Sigmoid colon (tissue), 7 donors: ENCODE results near the gene HNRNPU. TPM values are rescaled to one million over a fixed set of nuclear protein-coding genes. Genes with fewer than 3 reads are reported as not detected.
A peak's percentile ranks its signal among the peaks of the same experiment; 100 is the strongest.

ENCODE experiments used
- DNase-seq: peaks from one replicate; pipeline ENCODE4 v3.0.0-alpha.2; 2019
- H3K27ac ChIP-seq, 4 donors: fragments of 200-600 bp; sonication (generic); one replicate each; pipeline ENCODE4 v1.5.1; 2016 to 2019; ENCODE audit warnings: mild to moderate bottlenecking in 1 of 4
- H3K27me3 ChIP-seq, 3 donors: fragments of 200-600 bp; sonication (generic); one replicate each; pipeline ENCODE4 v1.5.1; 2019; ENCODE audit warnings: mild to moderate bottlenecking in 1 of 3
- H3K36me3 ChIP-seq, 4 donors: fragments of 200-600 bp; sonication (generic); one replicate each; pipeline ENCODE4 v1.5.1; 2016 to 2019
- H3K4me1 ChIP-seq, 4 donors: fragments of 200-600 bp; sonication (generic); one replicate each; pipeline ENCODE4 v1.5.1; 2017 to 2019
- H3K4me3 ChIP-seq, 4 donors: fragments of 200-600 bp; sonication (generic); one replicate each; pipeline ENCODE4 v1.5.1; 2017 to 2019; ENCODE audit warnings: mild to moderate bottlenecking in 2 of 4, moderate library complexity in 1 of 4
- H3K9me3 ChIP-seq, 4 donors: fragments of 200-600 bp in 3 of 4; sonication (generic) in 3 of 4; one replicate each; pipeline versions ENCODE4 v1.5.1 to v1.6.1; 2013 to 2019
- CTCF ChIP-seq, 4 experiments: fragments of 450-650 bp in 3 of 4; fragments of 200-600 bp in 1 of 4; IDR thresholded peaks; one replicate each; pipeline ENCODE4 v1.5.1; 2016 to 2019; ENCODE audit warnings: antibody characterized with exemption in 4 of 4, mild to moderate bottlenecking in 3 of 4, moderate library complexity in 2 of 4
- EP300 ChIP-seq, 4 donors: sonication (generic); formaldehyde crosslinking; IDR thresholded peaks; one replicate each; pipeline ENCODE4 v1.6.1; 2017; ENCODE audit warnings: antibody characterized with exemption in 4 of 4
- POLR2A ChIP-seq, 2 donors: fragments of 450-650 bp; IDR thresholded peaks; one replicate each; pipeline ENCODE4 v1.6.1; 2016; ENCODE audit warnings: antibody characterized with exemption in 2 of 2, mild to moderate bottlenecking in 2 of 2, moderate library complexity in 2 of 2
- POLR2AphosphoS5 ChIP-seq, 4 donors: sonication (generic); formaldehyde crosslinking; IDR thresholded peaks; one replicate each; pipeline ENCODE4 v1.6.1; 2017; ENCODE audit warnings: antibody characterized with exemption in 4 of 4
- WGBS, 2 donors: extraction: QIAGEN DNeasy Blood & Tissue Kit; methylation state at CpG; one replicate each; pipeline ENCODE4 v1.1.7; 2013; 5-methylcytosine and 5-hydroxymethylcytosine counted together
- intact Hi-C: fragments of 100-400 bp; cut with DNase I; formaldehyde crosslinking; loops from one replicate; pipeline ENCODE4 v1.15.1; 2023
- polyA plus RNA-seq, 3 donors: library from polyadenylated mRNA; stranded (reverse); fragments of 200-250 nt; gene quantifications; one replicate each; pipeline ENCODE4 v1.2.3, GENCODE V29; 2013
- total RNA-seq, 4 donors: library from RNA; depleted of rRNA; stranded (reverse); fragments of >200 nt; gene quantifications; one replicate each; pipeline ENCODE4 v1.1.0, GENCODE V29; 2016
- donor health status: healthy with polysubstance abuse.
- donor health status: Bipolar disorder and iron deficiency.
- donor health status: healthy.

The HNRNPU gene
- total and polyA plus RNA-seq, 7 donors = 71.0 to 339 (median 264) TPM

DNA sequence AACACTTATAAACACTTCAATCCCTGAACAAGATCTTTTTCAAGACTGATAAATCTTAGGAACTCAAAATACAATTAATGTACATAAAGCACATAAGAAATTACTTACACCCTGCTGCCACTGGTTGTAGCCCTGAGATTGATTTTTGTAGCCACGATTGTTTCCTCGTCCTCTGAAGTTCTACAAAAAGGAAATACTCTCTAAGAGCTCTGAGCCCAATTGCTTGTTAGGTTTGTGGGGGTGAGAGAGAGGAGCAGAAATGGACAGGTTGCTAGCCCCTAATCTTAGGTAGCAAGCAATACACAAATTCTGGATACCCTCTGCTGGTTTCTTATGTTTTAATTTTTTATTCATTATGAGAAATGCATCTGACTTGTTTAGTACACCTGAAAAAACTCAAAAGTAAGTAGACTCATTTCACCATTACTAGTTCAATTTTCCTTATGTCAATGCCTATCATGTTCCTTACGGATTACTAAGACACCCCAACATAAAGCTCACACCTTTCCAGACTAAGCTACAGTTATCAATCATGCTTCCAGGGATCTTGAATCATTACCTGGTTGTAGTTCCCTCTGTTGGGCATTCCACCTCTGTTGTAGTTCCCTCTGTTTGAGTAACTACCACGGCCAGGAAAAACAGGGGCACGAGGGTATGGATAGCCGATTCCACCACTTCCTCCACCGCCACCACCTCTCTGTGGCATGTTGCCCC is 9.3 kb downstream of the HNRNPU start:
- peaks cover 46 to 100% (median 65%) of the 10 kb centered on the region in 4 donors for H3K36me3 ChIP-seq
- WGBS, 2 donors = 53 to 65% methylated on average over 7 of the region's 7 CpGs
- H3K27me3 ChIP-seq = no peaks in the 10 kb centered on the region
- H3K9me3 ChIP-seq = no peaks in the 10 kb centered on the region
- intact Hi-C loops = no loop called here
- H3K4me1 ChIP-seq = peaks cover 0 to 61% (median 43%) of the 10 kb centered on the region in 4 donors
- no peak overlapping the region for H3K4me3 ChIP-seq
- H3K27ac ChIP-seq = no peak overlapping the region
- TF ChIP-seq EP300 (IDR thresholded peaks at IDR 0.05) = no peak
- no peak for TF ChIP-seq POLR2A (IDR thresholded peaks at IDR 0.05)
- no peak for TF ChIP-seq CTCF (IDR thresholded peaks at IDR 0.05)
- no peak for TF ChIP-seq POLR2AphosphoS5 (IDR thresholded peaks at IDR 0.05)
- DNase-seq = no peak

DNA sequence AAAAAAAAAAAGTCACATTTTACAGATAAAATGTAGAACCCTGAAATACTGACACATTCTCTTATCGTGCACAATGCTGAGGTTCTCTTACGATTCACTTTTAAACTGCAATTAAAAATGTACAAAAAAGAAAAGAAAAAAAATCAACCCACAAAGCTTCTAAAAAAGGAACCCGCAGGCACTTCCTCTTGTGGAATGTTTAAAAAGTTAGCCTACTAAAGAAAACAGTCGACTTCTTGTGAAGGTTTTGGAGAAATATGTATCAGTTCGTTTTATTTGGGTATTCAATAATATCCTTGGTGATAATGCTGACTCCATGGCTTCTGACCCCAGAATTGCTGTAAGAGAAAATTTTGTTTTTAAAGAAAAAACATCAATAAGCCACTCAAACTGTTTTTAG is 10.2 kb downstream of the HNRNPU start:
- Histone ChIP-seq H3K4me3 (no peak overlapping the region), H3K4me1 (peaks cover 0 to 53% (median 36%) of the 10 kb centered on the region in 4 donors), H3K9me3 (no peaks in the 10 kb centered on the region), H3K27me3 (no peaks in the 10 kb centered on the region), H3K36me3 (peaks cover 43 to 100% (median 57%) of the 10 kb centered on the region in 4 donors), H3K27ac (peak overlapping the region in 1 of 4 donors; percentile 8)
- 40 to 72% methylated on average over 5 of the region's 5 CpGs for WGBS, 2 donors
- TF ChIP-seq POLR2AphosphoS5 (IDR thresholded peaks at IDR 0.05) = no peak
- TF ChIP-seq POLR2A (IDR thresholded peaks at IDR 0.05) = no peak
- no peak for TF ChIP-seq EP300 (IDR thresholded peaks at IDR 0.05)
- TF ChIP-seq CTCF (IDR thresholded peaks at IDR 0.05) = no peak
- no peak for DNase-seq
- intact Hi-C loops = no loop called here

- Histone ChIP-seq H3K4me3 (no peak overlapping the region), H3K9me3 (no peaks in the 10 kb centered on the region), H3K27me3 (no peaks in the 10 kb centered on the region), H3K36me3 (peaks cover 34 to 100% (median 44%) of the 10 kb centered on the region in 4 donors), H3K27ac (no peak overlapping the region), H3K4me1 (peaks cover 0 to 38% (median 23%) of the 10 kb centered on the region in 4 donors)
- no peak for DNase-seq
- WGBS, 2 donors = 95 to 96% methylated on average over 1 of the region's 1 CpG
- intact Hi-C loops = no loop called here
- TF ChIP-seq CTCF (IDR thresholded peaks at IDR 0.05) (no peak), POLR2AphosphoS5 (IDR thresholded peaks at IDR 0.05) (no peak), POLR2A (IDR thresholded peaks at IDR 0.05) (no peak), EP300 (IDR thresholded peaks at IDR 0.05) (no peak)
Observed at GRCh38 chr1:244852694-244853093, 11.6 kb downstream of the HNRNPU start.

DNA sequence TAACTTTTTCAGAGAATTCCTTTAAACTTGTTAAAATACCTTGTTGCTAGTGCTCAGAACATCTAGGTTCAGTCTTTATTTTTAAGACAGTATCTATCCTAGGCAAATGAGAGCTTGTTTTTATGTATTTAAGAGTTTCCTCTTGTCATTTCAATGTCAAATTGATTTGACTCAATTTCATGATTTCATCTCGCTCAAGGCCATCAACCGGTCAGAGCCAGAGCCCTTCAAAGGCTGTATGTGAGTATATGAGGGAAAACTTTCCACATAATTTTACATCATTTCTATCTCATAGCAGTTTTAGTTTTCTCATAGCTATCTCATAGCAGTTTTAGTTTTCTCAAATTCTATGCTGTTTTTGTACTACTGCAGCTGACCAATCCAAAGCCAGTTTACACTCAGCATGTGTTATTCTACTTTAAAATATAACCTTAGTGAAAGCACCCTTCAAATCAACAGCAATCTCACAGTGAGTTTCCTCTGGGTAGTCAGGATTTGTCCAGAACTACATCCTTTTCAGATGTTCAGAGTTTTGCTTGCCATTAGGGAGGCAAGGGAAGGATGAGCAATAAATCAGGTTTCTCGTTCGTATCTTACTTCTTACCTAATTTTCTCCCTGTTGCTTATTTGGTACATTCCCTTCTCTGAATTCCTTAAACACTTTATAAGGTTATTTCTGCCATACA is 12.7 kb downstream of the HNRNPU start:
- Histone ChIP-seq H3K4me1 (peaks cover 0 to 29% (median 17%) of the 10 kb centered on the region in 4 donors), H3K27me3 (no peaks in the 10 kb centered on the region), H3K4me3 (no peak overlapping the region), H3K9me3 (no peaks in the 10 kb centered on the region), H3K36me3 (peaks cover 25 to 100% (median 36%) of the 10 kb centered on the region in 4 donors), H3K27ac (peak overlapping the region in 1 of 4 donors; percentile 23)
- intact Hi-C loops = no loop called here
- WGBS, 2 donors = 91 to 93% methylated on average over 4 of the region's 4 CpGs
- no peak for DNase-seq
- TF ChIP-seq POLR2A (IDR thresholded peaks at IDR 0.05) (no peak), POLR2AphosphoS5 (IDR thresholded peaks at IDR 0.05) (peak in 1 of 4 donors; percentile 10)

- Histone ChIP-seq H3K4me3 (no peak overlapping the region), H3K27ac (no peak overlapping the region), H3K9me3 (no peaks in the 10 kb centered on the region), H3K27me3 (no peaks in the 10 kb centered on the region), H3K36me3 (peaks cover 25 to 100% (median 37%) of the 10 kb centered on the region in 4 donors), H3K4me1 (peaks cover 0 to 25% (median 17%) of the 10 kb centered on the region in 4 donors)
- TF ChIP-seq CTCF (IDR thresholded peaks at IDR 0.05) (no peak), EP300 (IDR thresholded peaks at IDR 0.05) (no peak), POLR2AphosphoS5 (IDR thresholded peaks at IDR 0.05) (no peak), POLR2A (IDR thresholded peaks at IDR 0.05) (no peak)
- no peak for DNase-seq
- intact Hi-C loops = no loop called here
- 95% methylated on average over 2 of the region's 2 CpGs for WGBS, 2 donors
Observed at GRCh38 chr1:244850896-244851295, 13.4 kb downstream of the HNRNPU start.
